ENCODE data around the gene ARTN.

Gene ARTN

GRCh38 chr1:43974443-43975248 is 41.0 kb downstream of the ARTN start, which contains the start of gene ATP6V0B:
Gene ATP6V0B, plus strand, starts transcription at chr1:43974960. Its CDS starts 81 bp downstream, at chr1:43975041.
- peak; percentile 96 for DNase-seq

- DNase-seq = peak; percentile 29
These were observed 41.8 kb downstream of the ARTN start for GRCh38 chr1:43975249-43975961.

- no peak for DNase-seq
These were observed 42.4 kb downstream of the ARTN start for GRCh38 chr1:43976045-43976444.

- no peak for DNase-seq
These were observed 43.3 kb downstream of the ARTN start for GRCh38 chr1:43976890-43977289.

- DNase-seq = no peak
These were observed 44.0 kb downstream of the ARTN start for GRCh38 chr1:43977376-43978263.

GRCh38 chr1:43978264-43978550 is 44.6 kb downstream of the ARTN start:
- no peak for DNase-seq

- DNase-seq = peak; percentile 23
These were observed 45.1 kb downstream of the ARTN start, which contains the start of gene B4GALT2 for GRCh38 chr1:43978551-43979260. Gene B4GALT2, plus strand, starts transcription at chr1:43979210. Its CDS starts 1,951 bp downstream, at chr1:43981161.

GRCh38 chr1:43979261-43979527 is 45.6 kb downstream of the ARTN start:
- DNase-seq = no peak

GRCh38 chr1:43979528-43980254 is 46.1 kb downstream of the ARTN start:
- DNase-seq = peak; percentile 45

- DNase-seq = no peak
These were observed 46.9 kb downstream of the ARTN start for GRCh38 chr1:43980255-43981134.

GRCh38 chr1:43981135-43981491 is 47.5 kb downstream of the ARTN start:
- no peak for DNase-seq

GRCh38 chr1:43981636-43982035 is 48.0 kb downstream of the ARTN start:
- DNase-seq = no peak

GRCh38 chr1:43982241-43982640 is 48.6 kb downstream of the ARTN start:
- no peak for DNase-seq

- DNase-seq = no peak
These were observed 49.2 kb downstream of the ARTN start for GRCh38 chr1:43982808-43983207.

- no peak for DNase-seq
These were observed 49.8 kb downstream of the ARTN start for GRCh38 chr1:43983253-43983899.

- DNase-seq = no peak
These were observed 51.3 kb downstream of the ARTN start for GRCh38 chr1:43984855-43985254.

GRCh38 chr1:43985984-43986595 is 52.5 kb downstream of the ARTN start:
- DNase-seq = no peak

- DNase-seq = no peak
These were observed 53.1 kb downstream of the ARTN start for GRCh38 chr1:43986712-43987111.
